Measurements from ENCODE around the gene TPRG1L.

The TPRG1L gene

DNA sequence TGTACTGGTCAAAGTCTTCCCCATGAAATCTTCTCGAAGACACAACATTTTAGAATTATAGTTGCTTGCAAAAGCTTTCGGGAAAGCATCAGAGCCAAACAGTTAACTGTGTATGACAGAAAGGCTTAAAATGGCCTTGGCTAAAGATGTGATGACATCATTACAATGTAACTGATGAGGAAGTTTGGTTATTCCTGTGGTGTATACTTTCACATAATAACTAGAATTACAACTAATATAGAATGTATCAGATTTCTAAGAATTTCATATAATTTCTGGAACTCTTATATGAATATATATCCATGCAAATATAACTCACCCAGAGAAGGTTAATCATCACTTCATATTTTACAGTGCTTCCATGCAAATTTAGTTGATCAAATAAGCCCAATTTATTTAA is 35.9 kb downstream of the TPRG1L start:
- no peak for DNase-seq (ENCODE audit: low read depth in 2 of 2, low spot score in 1 of 2)

DNA sequence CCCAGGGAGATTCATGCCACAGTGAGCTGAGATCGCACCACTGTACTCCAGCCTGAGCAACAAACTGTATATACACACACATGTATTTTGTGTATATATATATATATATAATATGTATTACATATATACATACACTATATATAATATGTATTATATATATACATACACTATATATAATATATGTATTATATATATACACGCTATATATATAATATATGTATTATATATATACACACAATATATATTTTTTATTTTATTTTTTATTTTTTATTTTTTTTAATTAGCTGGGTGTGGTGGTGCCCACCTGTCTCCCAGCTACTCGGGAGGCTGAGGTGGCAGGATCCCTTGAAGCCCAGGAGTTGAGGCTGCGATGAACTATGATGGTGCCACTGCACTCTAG is 36.8 kb downstream of the TPRG1L start:
- no peak for DNase-seq (ENCODE audit: low read depth in 2 of 2, low spot score in 1 of 2)

DNA sequence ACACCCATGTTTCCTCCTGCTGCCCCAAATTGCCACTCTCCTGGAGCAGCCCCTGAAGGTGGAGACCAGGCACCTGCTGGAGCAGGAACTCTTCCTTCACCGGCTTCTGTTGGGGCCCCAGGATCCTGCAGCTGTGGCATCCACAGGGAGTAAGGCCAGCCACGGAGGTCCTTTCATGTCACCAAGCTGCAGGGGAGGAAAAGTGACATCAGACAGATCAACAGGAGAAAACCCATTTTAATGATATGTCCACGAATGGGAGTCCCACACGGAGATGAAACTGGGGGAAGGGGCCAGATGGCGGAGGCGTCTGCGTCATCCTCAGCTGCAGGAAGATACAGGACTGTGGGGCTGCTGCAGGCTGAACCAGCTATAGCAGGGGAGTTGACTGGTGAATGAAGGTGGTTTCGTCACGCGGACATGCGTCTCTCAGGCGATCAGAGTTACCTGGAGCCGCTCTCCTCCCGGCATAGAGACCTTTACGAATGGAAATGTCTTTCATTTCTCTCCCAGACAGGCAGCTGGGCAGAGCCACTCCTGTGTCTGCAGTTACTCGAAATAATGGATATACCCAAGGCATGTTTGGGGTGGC is 37.4 kb downstream of the TPRG1L start:
- DNase-seq (ENCODE audit: low read depth in 2 of 2, low spot score in 1 of 2): no peak

DNA sequence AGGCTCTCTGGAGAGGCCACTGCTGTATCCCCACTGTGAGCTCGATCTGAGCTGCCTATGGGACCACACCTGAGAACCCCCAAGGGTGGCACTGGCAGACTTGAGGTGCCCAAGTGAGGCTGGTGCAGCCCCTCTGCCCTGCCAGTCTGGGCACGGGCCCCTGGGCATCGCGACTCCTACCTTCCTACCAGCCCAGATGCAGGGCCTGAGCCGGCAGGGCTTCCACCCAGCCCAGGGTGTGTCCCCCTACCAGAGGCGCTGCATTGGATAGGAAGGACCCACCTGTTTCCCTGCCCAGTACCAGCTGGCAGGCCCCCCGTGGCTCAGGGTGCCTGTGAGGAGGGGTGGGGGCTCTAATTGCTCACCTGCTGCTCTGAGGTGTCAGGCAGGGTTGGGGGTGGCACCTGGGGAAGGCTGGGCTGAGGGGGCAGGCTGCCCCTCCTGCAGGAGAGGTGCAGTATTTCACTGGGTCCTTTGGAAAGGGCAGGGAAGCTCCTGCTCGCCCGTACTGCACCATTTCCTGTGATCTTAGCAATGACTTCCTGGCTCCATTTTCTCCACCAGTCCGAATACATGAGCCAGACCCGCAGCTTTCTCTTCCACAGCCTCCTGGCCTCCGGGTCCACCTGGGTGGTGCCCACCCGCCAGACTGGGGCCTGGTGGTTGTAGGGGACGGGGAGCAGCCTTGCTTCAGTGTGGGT is 39.3 kb downstream of the TPRG1L start:
- no peak for DNase-seq (ENCODE audit: low read depth in 2 of 2, low spot score in 1 of 2)

DNA sequence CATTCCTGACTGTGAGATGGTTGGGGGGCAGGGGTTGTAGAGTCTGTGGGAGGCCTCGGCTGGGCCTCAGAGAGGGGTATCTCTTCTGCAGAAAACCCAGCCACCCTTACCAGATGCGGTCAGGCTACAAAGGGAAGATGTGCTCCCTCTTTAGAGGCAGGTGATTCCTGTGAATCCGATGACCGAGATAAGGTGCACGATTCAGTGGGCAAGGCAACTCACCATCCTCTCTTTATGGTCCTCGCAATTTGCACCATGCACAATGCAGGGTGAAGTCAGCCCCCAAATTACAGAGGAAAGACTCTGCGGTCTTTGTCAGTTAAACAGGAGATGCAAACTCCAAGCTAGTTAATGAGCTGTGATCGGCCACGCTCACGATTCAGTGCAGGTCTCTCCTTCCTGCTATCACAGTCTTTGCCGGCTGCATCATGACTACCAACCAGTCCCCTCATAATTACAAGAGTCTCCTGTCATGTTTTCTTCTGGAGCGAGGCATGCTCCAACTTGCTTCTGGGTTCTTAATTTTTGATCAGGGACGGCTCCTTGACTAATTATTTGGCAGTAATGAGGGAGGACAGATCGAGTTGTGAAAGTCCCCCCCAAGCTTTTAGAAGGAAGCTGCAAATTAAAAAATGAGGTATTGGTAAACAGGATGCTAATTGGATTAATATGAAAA is 40.0 kb downstream of the TPRG1L start:
- DNase-seq (ENCODE audit: low read depth in 2 of 2, low spot score in 1 of 2): no peak

DNA sequence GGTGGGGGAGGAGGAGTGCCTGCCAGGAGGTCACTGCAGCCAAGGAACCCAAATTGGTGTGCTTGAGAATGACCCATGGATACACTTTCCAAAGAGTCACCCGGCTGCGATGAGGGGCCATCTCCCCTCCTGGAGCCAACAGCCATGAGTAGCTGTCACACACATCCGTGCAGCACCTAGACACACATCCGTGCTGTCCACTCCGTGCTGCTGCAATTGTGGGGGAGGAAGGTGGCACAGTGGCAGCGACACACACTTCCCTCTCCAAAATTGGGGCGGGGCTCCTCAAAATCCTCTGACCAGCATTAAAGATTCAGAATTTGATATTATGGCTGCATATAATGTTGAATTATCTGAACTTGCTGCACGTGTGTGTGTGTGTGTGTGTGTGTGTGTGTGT is 43.3 kb downstream of the TPRG1L start:
- no peak for DNase-seq (ENCODE audit: low read depth in 2 of 2, low spot score in 1 of 2)

DNA sequence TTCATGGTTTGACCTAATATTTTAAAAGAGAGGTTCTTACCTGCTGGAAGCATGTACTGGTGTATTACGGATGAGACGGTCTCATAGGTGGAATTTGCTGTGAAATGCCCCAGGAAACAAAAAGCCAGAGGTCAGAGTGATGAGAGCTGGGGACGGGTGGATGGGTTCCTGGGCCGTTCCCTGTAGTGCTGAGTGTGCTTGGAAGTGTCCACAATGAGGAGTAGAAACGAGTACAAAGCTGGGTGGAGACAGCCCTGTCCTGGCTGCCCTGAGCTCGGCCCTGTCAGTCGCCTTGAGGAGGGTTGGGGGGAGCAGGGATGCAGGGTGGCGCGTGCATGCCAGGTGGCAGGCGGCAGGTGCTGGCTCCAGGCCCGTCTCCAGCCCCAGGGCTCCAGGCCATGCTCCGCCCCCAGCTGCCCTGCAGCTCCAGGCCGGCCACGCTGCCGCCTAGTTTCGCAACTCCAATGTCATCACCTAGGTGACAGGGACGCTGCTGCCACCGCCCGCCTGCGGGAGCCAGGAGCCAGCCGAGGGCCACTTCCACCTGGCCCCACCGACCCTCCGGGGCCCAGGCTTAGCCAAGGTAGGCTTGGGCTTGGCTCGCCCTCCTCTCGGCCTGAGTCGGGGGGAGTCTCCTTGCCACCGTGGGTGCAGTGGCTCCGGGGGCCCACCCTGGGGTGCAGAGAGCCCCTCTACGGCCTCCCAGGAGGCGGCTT is 43.9 kb downstream of the TPRG1L start:
- no peak for DNase-seq (ENCODE audit: low read depth in 2 of 2, low spot score in 1 of 2)

DNA sequence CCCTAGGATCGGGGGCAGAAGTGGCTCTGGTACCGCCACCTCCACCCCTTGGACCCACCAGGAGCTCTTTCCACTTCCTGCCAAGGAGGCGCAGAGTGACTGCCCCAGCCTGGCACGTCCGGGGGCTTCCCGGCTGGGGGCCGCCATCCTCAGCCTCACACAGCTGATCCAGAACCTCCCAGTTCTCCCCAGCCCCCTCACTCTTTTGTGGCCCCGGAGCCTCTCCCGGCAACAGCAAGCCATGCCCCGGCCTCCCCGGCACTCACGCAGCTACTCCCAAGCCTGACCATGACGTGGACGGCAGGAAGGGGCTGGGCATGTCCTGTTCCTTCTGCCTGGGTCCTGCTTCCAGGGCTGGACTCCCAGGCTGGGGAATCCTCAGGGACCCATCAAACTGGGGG is 44.6 kb downstream of the TPRG1L start:
- no peak for DNase-seq (ENCODE audit: low read depth in 2 of 2, low spot score in 1 of 2)

DNA sequence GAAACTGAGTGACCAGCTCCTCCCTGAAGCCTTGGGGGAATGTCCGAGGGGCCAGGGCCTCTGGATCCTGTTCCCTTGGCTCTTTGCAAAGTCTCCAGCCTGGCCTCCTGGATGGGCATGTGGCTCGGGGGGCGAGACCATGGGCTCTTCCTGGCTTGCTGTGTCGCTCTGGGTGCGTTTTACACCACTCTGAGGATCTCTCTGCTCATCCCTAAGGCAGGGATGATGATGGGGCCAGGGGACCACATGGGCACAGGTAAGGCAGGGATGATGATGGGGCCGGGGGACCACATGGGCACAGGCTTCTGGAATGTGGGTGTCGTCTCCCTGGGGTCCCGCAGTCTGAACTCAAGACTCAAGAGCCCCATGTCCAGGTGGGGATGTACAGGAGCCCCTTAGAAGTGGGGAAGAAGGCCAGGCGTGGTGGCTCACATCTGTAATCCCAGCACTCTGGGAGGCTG is 45.2 kb downstream of the TPRG1L start:
- no peak for DNase-seq (ENCODE audit: low read depth in 2 of 2, low spot score in 1 of 2)

DNA sequence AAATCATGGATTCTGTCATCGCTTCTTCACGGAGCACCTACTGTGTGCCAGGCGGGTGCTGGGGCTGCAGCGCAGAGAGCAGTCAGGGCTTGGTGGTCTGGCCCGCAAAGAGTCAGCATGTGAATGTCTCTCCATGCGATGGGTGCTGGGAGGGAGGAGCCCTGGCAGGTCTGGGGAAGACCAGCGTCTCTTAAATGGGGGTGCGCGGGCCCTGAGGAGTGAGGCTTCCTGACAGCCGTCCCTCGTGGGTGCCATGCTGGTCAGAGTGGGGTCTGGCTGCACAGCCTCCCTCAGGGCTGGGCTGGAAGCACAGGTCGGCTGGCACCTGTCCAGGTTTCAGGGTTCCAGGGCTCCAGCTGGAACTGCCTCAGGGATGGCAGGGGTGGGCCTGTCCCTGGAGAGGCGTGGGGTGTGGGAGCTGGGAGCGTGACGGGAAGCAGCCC is 46.0 kb downstream of the TPRG1L start:
- DNase-seq (ENCODE audit: low read depth in 2 of 2, low spot score in 1 of 2): no peak

DNA sequence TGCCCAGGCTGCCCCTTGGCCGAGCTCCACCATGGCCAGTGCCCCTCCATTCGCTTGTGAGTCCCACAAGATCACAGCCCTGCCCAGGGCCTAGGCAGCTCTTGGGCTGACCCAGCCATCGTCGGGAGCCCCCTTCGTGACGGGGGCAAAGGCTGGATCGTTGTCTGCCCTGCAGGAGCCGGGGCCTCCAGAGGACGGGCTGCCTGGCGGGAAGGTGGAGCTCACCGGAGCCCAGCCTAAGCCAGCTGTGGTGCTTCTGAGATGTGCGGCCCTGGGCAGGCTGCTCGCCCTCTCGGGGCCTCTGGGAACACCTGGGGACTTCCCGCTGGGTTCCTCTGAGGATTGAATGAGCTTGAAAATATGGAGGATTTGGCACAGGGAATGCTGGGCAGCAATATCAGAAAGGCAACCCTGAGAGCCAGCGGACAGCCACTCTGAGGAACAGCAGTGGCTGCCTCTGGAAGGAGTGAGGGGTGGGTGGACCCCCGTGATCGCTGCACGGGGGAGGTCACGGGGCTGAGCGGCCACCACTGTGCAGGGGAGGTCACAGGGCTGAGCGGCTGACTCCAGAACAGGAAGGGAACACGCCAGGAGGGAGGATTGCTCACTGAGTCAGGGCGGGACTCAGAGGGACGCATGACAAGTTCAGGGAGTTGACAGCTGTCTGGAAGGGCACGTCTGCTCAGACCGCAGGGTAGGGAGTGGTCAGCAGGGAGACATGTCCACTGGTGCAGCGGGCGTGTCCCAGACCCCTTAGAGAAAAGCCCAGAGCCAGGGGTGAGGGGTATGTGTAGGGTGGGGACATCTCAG is 46.8 kb downstream of the TPRG1L start:
- no peak for DNase-seq (ENCODE audit: low read depth in 2 of 2, low spot score in 1 of 2)

DNA sequence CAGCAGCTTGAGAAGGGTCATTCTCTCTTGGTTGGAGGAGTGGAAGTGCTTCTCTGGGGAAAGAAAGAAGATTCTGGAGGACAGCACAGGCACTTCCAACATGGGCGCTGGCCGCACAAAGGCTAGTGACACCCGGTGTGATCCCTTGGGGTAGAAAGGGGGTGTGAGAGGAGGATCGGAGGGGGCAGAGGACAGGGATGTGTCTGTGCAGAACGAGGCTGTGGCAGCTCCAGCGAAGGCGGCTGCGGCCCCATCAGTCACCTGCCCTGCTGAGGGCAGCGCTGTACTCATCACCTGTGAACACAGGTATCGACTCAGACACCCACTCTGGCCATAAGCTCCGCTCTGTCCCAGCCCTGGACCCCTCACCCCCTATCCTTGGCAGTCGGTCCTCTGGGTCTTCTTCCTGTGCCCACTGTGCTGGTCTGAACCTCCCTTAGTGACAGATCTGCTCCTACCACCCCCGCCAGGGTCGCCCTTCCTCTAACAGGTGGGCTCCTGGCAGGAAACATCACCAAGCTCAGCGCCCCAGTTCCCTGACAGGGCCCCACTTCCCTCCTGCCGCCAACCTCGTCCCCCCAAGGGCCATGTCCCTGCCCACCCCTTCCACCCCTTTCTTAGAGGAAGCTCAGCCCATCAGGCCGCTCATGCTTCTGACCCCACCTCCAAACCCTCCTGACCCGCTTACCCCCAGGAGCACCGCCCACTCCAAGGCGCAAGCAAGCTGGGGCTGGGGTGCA is 47.6 kb downstream of the TPRG1L start:
- no peak for DNase-seq (ENCODE audit: low read depth in 2 of 2, low spot score in 1 of 2)

DNA sequence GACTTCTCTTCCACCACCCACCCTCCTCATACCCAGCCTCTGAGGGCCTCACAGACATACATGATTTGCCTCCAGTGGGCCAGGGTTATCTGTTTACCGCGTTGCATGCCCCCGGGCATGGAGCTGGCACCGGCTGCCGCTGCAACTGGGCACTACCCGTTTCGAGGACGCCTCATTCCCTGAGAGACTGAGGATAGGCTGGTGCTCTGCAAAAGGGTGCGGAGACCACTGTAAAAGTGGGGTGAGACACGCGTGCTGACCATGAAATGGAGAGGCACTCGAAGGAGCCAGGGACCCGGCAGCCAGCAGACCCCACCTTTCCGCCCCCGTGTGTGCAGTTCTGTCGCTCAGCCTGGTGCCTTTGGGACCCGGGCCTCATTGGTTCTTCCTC is 48.2 kb downstream of the TPRG1L start:
- DNase-seq (ENCODE audit: low read depth in 2 of 2, low spot score in 1 of 2): no peak

DNA sequence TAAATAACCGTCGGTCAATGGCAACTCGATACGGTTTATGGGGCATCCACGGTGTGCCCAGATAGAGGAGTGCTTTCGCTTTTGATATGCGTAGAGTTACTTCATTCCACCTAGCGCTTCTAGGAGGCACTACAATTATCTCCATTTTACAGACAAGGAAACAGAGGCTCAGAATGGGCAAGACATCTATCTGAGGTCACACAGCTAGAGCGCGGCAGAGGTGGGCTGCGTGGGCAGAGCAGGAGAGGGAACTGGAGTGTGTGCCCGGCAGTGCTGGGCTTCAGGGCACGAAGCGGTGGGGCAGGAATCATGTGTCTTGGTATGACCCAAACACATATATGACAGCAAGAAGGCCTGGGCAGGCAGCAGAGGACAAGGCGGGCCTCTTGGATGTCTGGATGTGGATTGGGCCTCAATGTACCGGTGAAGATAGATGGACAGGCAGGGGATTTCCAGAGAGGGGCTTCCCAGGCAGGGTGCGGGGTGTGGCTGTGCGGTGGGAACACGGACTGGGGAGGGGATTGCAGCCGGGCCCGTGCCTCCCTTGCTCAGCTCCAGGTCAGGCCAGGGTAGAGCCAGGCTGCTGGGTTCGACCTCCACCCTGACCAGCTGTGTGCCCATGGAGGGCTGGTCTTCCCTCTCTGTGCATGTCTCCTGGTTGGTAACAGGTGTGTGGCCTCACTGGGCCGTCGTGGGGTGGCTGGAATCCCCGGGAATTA is 48.7 kb downstream of the TPRG1L start:
- no peak for DNase-seq (ENCODE audit: low read depth in 2 of 2, low spot score in 1 of 2)

DNA sequence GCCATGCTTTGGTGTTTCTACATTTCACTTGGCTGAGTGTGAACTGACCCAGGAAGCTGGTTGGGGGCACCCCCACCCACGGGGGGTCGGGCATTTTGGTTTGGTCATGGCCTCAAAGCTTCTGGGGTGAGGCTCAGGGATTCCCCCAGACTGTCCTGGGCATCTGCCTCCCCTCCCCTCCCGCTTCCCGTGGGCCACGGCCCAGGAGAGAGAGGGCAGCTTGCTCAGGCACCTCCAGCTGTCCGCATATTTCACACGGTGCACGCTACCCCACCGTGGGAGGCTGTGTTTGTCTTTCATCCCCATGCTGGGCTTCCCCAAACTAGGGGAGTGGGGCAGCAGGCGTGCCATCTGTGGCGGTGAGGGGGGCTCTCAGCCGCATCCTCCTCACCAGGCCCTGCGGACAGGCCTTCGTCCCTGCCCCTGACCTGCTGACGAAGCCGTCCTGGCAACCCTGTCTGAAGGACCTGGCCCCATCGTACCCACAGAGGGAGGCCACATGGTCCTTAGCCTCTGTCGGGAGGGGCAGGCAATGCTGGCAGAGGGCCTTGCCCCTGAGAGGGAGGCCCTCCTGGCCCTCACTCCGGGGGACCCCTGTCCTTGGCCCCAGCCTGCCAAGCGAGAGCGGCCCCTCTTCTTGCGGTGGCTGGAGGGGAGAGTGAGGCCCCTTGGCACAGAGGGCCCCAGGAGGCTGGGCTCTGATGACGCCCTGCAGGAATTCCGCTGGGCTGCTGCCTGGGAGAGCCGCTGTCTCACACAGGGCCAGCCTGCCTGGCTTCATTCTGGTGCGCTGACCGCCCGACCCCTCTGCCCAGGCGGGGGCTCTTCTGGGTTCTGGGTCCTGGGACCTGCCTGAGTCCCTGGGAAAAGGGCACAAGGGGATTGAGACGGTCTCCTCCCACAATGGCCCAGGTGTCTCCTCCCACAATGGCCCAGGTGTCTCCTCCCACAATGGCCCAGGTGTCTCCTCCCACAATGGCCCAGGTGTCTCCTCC is 49.6 kb downstream of the TPRG1L start:
- no peak for DNase-seq (ENCODE audit: low read depth in 2 of 2, low spot score in 1 of 2)

DNA sequence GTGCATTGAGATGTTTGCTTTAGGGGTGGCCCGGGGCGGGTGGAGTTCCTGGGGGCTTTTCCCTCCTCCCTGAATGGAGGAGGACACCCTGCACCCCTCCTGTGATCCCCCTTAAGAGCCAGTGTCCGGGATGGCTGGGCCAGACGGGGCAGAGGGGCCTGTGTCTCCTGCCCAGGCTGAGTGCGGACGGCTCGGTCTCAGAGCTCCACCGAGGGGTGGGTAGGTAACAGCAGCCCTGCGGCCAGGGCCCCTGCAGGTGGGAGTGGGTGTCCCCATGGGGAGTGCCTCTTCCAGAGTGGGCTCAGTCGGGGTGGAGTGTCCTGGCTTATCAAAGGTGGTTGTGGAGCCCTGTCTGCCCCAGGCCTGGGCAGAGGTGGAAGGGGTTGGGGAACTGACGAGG is 50.6 kb downstream of the TPRG1L start:
- no peak for DNase-seq (ENCODE audit: low read depth in 2 of 2, low spot score in 1 of 2)

DNA sequence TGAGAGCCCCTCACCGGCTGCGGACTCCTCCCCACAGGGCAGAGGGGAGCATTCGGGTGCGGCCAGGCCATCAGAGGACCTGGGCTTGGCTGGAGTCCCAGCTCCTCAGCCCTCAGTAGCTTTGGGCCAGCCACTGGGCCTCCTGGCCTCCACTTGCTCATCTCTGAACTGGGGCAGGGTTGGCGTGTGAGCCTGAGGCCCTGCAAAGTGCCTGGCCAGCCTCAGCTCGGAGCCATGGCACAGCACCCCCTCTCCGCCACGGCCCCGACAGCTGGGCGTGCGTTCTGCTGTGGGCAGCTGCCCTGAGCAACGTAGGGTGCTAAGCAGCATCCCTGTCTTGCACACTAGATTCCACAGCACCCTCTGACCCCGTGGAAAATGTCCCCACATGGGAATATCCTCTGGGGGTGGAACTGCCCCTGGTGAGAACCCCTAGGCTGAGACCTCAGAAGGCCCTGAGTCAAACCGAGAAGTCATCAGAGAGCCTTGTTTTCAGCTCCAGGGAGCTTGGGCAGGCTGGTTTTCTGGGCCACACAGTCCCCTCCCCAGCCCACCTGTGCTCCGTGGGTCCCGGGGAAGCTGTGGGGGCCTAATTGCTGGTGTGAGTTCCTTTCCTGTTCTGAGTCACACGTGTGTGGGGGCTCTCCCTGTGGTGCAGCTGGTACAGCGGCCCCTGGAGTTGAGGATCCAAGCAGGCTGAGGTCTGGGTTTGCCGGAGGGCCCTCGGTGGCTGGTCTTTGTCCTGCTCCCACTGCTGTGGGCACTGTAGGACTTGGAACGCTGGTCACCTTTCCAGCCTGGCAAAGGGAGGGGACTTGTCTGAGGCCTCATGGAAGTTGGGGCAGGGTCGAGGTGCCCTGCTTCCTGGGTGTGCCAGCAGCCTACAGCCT is 52.0 kb downstream of the TPRG1L start:
- DNase-seq (ENCODE audit: low read depth in 2 of 2, low spot score in 1 of 2): no peak
